GM12878 (cell line): ENCODE data around the gene MSI2. TPM values are rescaled to one million over a fixed set of nuclear protein-coding genes. Genes with fewer than 3 reads are reported as not detected.

Experiments used
- ATAC-seq: fragments of 200-7000 bp; cut with Tn5 transposase; 3 replicates; pipeline ENCODE4 v1.9.1; 2020; ENCODE audit warnings: mild to moderate bottlenecking, moderate library complexity
- BruUV-seq: library from RNA; stranded (reverse); fragments of 400-500 nt; replicated peaks from 2 replicates; lab custom pipeline; 2021; lab: Mats Ljungman, UMichigan
- CTCF ChIA-PET: fragments of 300-600 bp; sonication (Branson Sonifier 250); formaldehyde crosslinking; extraction: SDS; loops from one replicate; lab custom pipeline; 2021; ENCODE audit warnings: inconsistent platforms; lab: Yijun Ruan, JAX
- POLR2A ChIA-PET: fragments of 350-600 bp; formaldehyde crosslinking; extraction: SDS; loops from one replicate; lab custom pipeline; 2021; ENCODE audit warnings: inconsistent platforms; lab: Charles Lee
- RAD21 ChIA-PET: fragments of 300-600 bp; sonication (Branson Sonifier 250); formaldehyde crosslinking; loops from one replicate; lab custom pipeline; 2023; ENCODE audit warnings: antibody characterized with exemption; ENCODE audit not compliant: unreplicated experiment; lab: Charles Lee
- SMC1A ChIA-PET: fragments of 300-600 bp; sonication (Branson Sonifier 250); formaldehyde crosslinking; loops from one replicate; lab custom pipeline; 2023; ENCODE audit not compliant: unreplicated experiment, uncharacterized antibody; lab: Charles Lee
- DNase-seq: peaks from one replicate; pipeline ENCODE4 v3.0.0-alpha.2; 2011; ENCODE audit warnings: low read depth, low spot score
- FAIRE-seq: peaks from 3 replicates; lab custom pipeline; 2011; peaks lifted over from hg19 to GRCh38; lab: Jason Lieb, UNC
- H2AFZ ChIP-seq: 2 replicates; pipeline ENCODE4 v1.6.0; 2011; ENCODE audit warnings: low read depth, low read length, control low read depth; ENCODE audit not compliant: control insufficient read depth
- H3K27ac ChIP-seq: 2 replicates; pipeline ENCODE4 v1.5.1; 2011; ENCODE audit warnings: control low read depth; ENCODE audit not compliant: control insufficient read depth, insufficient read depth
- H3K27me3 ChIP-seq, 2 experiments: replicated peaks in 1 of 2; 2 replicates each; pipeline versions ENCODE4 v1.6.0 to v1.6.1; 2011; ENCODE audit warnings: low read length in 1 of 2; ENCODE audit not compliant: control insufficient read depth in 2 of 2, insufficient read depth in 2 of 2
- H3K36me3 ChIP-seq, 2 experiments: 2 replicates each; pipeline ENCODE4 v1.5.1; 2011; ENCODE audit warnings: low read length in 1 of 2; ENCODE audit not compliant: control insufficient read depth in 2 of 2, insufficient read depth in 2 of 2
- H3K4me1 ChIP-seq: 2 replicates; pipeline ENCODE4 v1.6.1; 2011; ENCODE audit warnings: mild to moderate bottlenecking, low read length, moderate library complexity, mixed read lengths; ENCODE audit not compliant: control insufficient read depth, insufficient read depth
- H3K4me2 ChIP-seq: 2 replicates; pipeline ENCODE4 v1.6.0; 2011; ENCODE audit warnings: control low read depth; ENCODE audit not compliant: control insufficient read depth, insufficient read depth
- H3K4me3 ChIP-seq: fragments of 200-600 bp; sonication (generic); 2 replicates; pipeline ENCODE4 v1.5.1; 2016
- H3K79me2 ChIP-seq: 2 replicates; pipeline ENCODE4 v1.6.0; 2011; ENCODE audit warnings: low read length; ENCODE audit not compliant: control insufficient read depth, insufficient read depth
- H3K9ac ChIP-seq: 2 replicates; pipeline ENCODE4 v1.8.0; 2011; ENCODE audit warnings: low read length, control low read depth, mixed read lengths; ENCODE audit not compliant: control insufficient read depth, insufficient read depth
- H3K9me3 ChIP-seq: replicated peaks from 3 replicates; pipeline ENCODE4 v1.5.1; 2011; ENCODE audit warnings: mild to moderate bottlenecking, low read length; ENCODE audit not compliant: control insufficient read depth, insufficient read depth
- H4K20me1 ChIP-seq: 2 replicates; pipeline ENCODE4 v1.6.0; 2011; ENCODE audit not compliant: control insufficient read depth, insufficient read depth
- HDAC6 ChIP-seq: fragments of 200-600 bp; sonication (generic); IDR thresholded peaks from one replicate; pipeline ENCODE4 v1.8.0; 2017; ENCODE audit warnings: antibody characterized with exemption; ENCODE audit not compliant: unreplicated experiment
- IKZF1 ChIP-seq: fragments of 450-650 bp; conservative IDR thresholded peaks from 2 replicates; pipeline ENCODE4 v1.6.1; 2017; ENCODE audit warnings: antibody characterized with exemption, mild to moderate bottlenecking
- RELA ChIP-seq: fragments of 450-650 bp; IDR thresholded peaks from 2 replicates; pipeline ENCODE4 v1.8.0; 2014; ENCODE audit warnings: borderline replicate concordance; ENCODE audit not compliant: partially characterized antibody
- WGBS: methylation state at CpG from one replicate; pipeline ENCODE4 v1.1.6; 2016; ENCODE audit warnings: low lambda C conversion rate; ENCODE audit not compliant: insufficient replicate concordance, insufficient coverage; ENCODE audit errors: missing lambda C conversion rate; 5-methylcytosine and 5-hydroxymethylcytosine counted together
- in situ Hi-C: fragments of 300-500 bp; cut with MboI; formaldehyde crosslinking; loops from 9 replicates; pipeline ENCODE4 v1.14.3; 2018; ENCODE audit warnings: mixed read lengths
- intact Hi-C: fragments of 100-400 bp; cut with micrococcal nuclease; formaldehyde crosslinking; loops from one replicate; pipeline ENCODE4 v1.14.2; 2022; ENCODE audit not compliant: unreplicated experiment
- polyA plus RNA-seq, 11 experiments: library from polyadenylated mRNA; depleted of rRNA in 4 of 11; unstranded in 6 of 11; stranded (reverse) in 5 of 11; fragments of >200 nt; fragmentation: Nextera tagmentation in 4 of 11; fragmentation: Illumina TruSeq in 1 of 11; extraction: Ambion mirVana in 4 of 11; extraction: Trizol in 1 of 11; gene quantifications; 1 replicate in 1 of 11; 2 replicates in 10 of 11; pipeline versions ENCODE4 v1.2.1 to v1.2.3, GENCODE V29; 2011 to 2016; ENCODE audit warnings: inconsistent platforms in 2 of 11, missing spikeins in 2 of 11, low read depth in 1 of 11
- total RNA-seq, 4 experiments: library from RNA; depleted of rRNA in 3 of 4; stranded (reverse); fragments of >200 nt in 3 of 4; fragmentation: Illumina TruSeq in 1 of 4; extraction: Trizol in 1 of 4; gene quantifications; 2 replicates each; pipeline versions ENCODE4 v1.2.1 to v1.2.3, GENCODE V29; 2013 to 2021
- TF ChIP-seq, protein P1 (sequence below): fragments of 450-650 bp; formaldehyde crosslinking; IDR thresholded peaks from 2 replicates; pipeline ENCODE4 v1.4.0; 2020; ENCODE audit warnings: mild to moderate bottlenecking, moderate library complexity
- TF ChIP-seq, protein P2 (sequence below): fragments of 450-650 bp; IDR thresholded peaks from 2 replicates; pipeline ENCODE4 v1.6.1; 2017; ENCODE audit warnings: mild to moderate bottlenecking, moderate library complexity
- TF ChIP-seq, protein P3 (sequence below): IDR thresholded peaks from 2 replicates; pipeline ENCODE4 v1.6.1; 2011; ENCODE audit warnings: low read depth, low read length, improper control_type of control experiment, borderline replicate concordance

Gene MSI2
- total and polyA plus RNA-seq, 10 of the 15 experiments (the other 5 are each of a cell fraction or from before 2014, with no cell fraction given) = 6.1 to 76.1 (median 42.0) TPM

DNA sequence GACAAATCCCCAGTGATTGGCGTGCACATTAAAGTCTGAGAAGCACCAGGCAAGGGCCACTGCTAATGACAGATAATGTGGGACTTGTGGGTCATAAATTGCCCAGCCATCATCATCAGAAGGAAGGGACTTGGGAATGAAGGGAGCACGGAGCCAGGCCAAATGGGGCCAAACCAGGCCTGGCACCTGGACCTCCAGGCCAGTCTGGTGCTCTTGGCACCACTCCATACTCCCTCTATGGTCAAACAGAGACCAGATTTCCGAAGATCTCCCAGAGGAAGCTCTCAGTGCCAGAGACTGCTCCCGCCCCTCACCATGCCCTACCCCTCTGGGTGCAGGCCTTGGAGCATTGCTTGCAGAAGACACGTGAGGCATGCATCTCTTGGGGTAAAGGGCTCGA lies 346.6 kb downstream of the MSI2 start (continued):
- TF ChIP-seq, protein P1, sequence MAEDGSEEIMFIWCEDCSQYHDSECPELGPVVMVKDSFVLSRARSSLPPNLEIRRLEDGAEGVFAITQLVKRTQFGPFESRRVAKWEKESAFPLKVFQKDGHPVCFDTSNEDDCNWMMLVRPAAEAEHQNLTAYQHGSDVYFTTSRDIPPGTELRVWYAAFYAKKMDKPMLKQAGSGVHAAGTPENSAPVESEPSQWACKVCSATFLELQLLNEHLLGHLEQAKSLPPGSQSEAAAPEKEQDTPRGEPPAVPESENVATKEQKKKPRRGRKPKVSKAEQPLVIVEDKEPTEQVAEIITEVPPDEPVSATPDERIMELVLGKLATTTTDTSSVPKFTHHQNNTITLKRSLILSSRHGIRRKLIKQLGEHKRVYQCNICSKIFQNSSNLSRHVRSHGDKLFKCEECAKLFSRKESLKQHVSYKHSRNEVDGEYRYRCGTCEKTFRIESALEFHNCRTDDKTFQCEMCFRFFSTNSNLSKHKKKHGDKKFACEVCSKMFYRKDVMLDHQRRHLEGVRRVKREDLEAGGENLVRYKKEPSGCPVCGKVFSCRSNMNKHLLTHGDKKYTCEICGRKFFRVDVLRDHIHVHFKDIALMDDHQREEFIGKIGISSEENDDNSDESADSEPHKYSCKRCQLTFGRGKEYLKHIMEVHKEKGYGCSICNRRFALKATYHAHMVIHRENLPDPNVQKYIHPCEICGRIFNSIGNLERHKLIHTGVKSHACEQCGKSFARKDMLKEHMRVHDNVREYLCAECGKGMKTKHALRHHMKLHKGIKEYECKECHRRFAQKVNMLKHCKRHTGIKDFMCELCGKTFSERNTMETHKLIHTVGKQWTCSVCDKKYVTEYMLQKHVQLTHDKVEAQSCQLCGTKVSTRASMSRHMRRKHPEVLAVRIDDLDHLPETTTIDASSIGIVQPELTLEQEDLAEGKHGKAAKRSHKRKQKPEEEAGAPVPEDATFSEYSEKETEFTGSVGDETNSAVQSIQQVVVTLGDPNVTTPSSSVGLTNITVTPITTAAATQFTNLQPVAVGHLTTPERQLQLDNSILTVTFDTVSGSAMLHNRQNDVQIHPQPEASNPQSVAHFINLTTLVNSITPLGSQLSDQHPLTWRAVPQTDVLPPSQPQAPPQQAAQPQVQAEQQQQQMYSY = no peak

DNA sequence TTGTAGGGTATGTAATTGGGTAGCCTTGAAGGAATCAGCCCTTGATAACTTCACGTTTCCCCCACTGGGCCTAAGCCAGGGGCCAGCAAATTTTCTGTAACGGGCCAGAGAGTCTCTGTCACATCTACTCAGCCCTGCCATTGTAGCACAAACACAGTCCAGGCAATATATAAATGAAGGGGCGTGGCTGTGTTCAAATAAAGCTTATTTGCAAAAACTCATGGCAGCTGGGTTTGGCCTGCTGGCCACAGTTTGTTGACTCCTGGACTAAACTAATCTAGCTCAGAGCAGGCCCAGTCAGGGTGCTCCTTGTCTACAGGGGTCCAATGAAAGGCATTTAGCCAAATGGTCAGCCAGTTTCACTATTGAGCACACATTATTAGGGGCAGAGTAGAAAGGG lies 347.2 kb downstream of the MSI2 start:
- Histone ChIP-seq H3K27me3 (no peaks in the 10 kb centered on the region), H3K9ac (no peak overlapping the region; the same call in 1 of the 2 replicates), H3K9me3 (no peaks in the 10 kb centered on the region), H4K20me1 (no peaks in the 10 kb centered on the region; the same call in 1 of the 2 replicates), H3K4me1 (peaks cover 54% of the 10 kb centered on the region), H3K36me3 (peaks cover 11 to 12% of the 10 kb centered on the region in 2 experiments; a peak in 2 of 4 replicates), H3K4me2 (peak overlapping the region; percentile 44; the same call in 1 of the 2 replicates), H3K27ac (peak overlapping the region; percentile 62), H3K79me2 (no peaks in the 10 kb centered on the region; the same call in none of the 2 replicates), H3K4me3 (no peak overlapping the region), H2AFZ (no peak overlapping the region)
- SMC1A ChIA-PET = interaction anchor here (0.8 to 1.7 kb wide), 6 partner anchors 19 to 690 kb away, joined by 3 to 10 read pairs (median 4); partner anchors contain the start of gene TRIM25
- CTCF ChIA-PET = interaction anchor here (0.6 to 1.2 kb wide), 3 partner anchors 70 to 361 kb away, joined by 3 to 5 read pairs (median 3); no protein-coding TSS in a partner anchor
- no TSS peak for BruUV-seq
- intact Hi-C loops (no loop called here), in situ Hi-C loops (no loop called here)
- WGBS = 96% methylated on average over 3 of the region's 3 CpGs
- TF ChIP-seq, protein P2, sequence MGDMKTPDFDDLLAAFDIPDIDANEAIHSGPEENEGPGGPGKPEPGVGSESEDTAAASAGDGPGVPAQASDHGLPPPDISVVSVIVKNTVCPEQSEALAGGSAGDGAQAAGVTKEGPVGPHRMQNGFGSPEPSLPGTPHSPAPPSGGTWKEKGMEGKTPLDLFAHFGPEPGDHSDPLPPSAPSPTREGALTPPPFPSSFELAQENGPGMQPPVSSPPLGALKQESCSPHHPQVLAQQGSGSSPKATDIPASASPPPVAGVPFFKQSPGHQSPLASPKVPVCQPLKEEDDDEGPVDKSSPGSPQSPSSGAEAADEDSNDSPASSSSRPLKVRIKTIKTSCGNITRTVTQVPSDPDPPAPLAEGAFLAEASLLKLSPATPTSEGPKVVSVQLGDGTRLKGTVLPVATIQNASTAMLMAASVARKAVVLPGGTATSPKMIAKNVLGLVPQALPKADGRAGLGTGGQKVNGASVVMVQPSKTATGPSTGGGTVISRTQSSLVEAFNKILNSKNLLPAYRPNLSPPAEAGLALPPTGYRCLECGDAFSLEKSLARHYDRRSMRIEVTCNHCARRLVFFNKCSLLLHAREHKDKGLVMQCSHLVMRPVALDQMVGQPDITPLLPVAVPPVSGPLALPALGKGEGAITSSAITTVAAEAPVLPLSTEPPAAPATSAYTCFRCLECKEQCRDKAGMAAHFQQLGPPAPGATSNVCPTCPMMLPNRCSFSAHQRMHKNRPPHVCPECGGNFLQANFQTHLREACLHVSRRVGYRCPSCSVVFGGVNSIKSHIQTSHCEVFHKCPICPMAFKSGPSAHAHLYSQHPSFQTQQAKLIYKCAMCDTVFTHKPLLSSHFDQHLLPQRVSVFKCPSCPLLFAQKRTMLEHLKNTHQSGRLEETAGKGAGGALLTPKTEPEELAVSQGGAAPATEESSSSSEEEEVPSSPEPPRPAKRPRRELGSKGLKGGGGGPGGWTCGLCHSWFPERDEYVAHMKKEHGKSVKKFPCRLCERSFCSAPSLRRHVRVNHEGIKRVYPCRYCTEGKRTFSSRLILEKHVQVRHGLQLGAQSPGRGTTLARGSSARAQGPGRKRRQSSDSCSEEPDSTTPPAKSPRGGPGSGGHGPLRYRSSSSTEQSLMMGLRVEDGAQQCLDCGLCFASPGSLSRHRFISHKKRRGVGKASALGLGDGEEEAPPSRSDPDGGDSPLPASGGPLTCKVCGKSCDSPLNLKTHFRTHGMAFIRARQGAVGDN = no peak
- TF ChIP-seq, protein P3, sequence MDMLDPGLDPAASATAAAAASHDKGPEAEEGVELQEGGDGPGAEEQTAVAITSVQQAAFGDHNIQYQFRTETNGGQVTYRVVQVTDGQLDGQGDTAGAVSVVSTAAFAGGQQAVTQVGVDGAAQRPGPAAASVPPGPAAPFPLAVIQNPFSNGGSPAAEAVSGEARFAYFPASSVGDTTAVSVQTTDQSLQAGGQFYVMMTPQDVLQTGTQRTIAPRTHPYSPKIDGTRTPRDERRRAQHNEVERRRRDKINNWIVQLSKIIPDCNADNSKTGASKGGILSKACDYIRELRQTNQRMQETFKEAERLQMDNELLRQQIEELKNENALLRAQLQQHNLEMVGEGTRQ = no peak
- TF ChIP-seq IKZF1 (no peak), HDAC6 (no peak), RELA (no peak)
- RAD21 ChIA-PET = interaction anchor here (0.8 to 1.1 kb wide), 4 partner anchors 9 to 359 kb away, joined by 3 to 5 read pairs (median 4); no protein-coding TSS in a partner anchor
- no peak for DNase-seq
- no peak for FAIRE-seq
- POLR2A ChIA-PET = interaction anchor here (0.5 to 0.6 kb wide), 2 partner anchors 23 to 690 kb away, joined by 3 read pairs; partner anchors contain the start of gene TRIM25
- ATAC-seq = peak; percentile 66
